Astrocyte of the hippocampus (primary cell): ENCODE data around the gene KIF5A.
"Not testable (repeated sequence)": the region's sequence is repeated elsewhere in the genome, so short reads cannot be mapped to it uniquely, and the experiment has no call there.

Experiments used
- DNase-seq: peaks from one replicate; pipeline ENCODE4 v3.0.0; 2011; ENCODE audit warnings: low read depth, low spot score

The KIF5A gene

GRCh38 chr12:57607958-57608663 is 58.3 kb downstream of the KIF5A start:
- DNase-seq, result no peak

GRCh38 chr12:57609101-57609780 is 59.4 kb downstream of the KIF5A start:
- no peak for DNase-seq

- DNase-seq, result no peak
Measured at GRCh38 chr12:57609781-57610553, 60.1 kb downstream of the KIF5A start.

- peak; percentile 30 for DNase-seq
Measured at GRCh38 chr12:57610554-57611107, 60.8 kb downstream of the KIF5A start.

- peak; percentile 83 for DNase-seq
Measured at GRCh38 chr12:57611108-57611826, 61.4 kb downstream of the KIF5A start, which contains the start of gene ARHGEF25. ARHGEF25 (plus strand) TSS chr12:57611435; CDS start chr12:57611895, 460 bp downstream.

GRCh38 chr12:57611827-57612710 is 62.2 kb downstream of the KIF5A start:
- no peak for DNase-seq

- DNase-seq, result no peak
Measured at GRCh38 chr12:57612711-57613426, 63.0 kb downstream of the KIF5A start.

- DNase-seq, result no peak
Measured at GRCh38 chr12:57613427-57614109, 63.7 kb downstream of the KIF5A start.

- DNase-seq, result no peak
Measured at GRCh38 chr12:57614178-57614947, 64.5 kb downstream of the KIF5A start.

GRCh38 chr12:57614948-57615500 is 65.2 kb downstream of the KIF5A start:
- DNase-seq, result no peak

- no peak for DNase-seq
Measured at GRCh38 chr12:57615637-57616036, 65.8 kb downstream of the KIF5A start.

GRCh38 chr12:57616383-57617101 is 66.7 kb downstream of the KIF5A start:
- no peak for DNase-seq

- no peak for DNase-seq
Measured at GRCh38 chr12:57617942-57618341, 68.1 kb downstream of the KIF5A start.

GRCh38 chr12:57618431-57618830 is 68.6 kb downstream of the KIF5A start:
- not testable (repeated sequence) for DNase-seq

- DNase-seq, result no peak
Measured at GRCh38 chr12:57618966-57619433, 69.2 kb downstream of the KIF5A start.

GRCh38 chr12:57619434-57620244 is 69.8 kb downstream of the KIF5A start:
- peak; percentile 33 for DNase-seq
